Measurements from ENCODE around the gene OTUB2.
A peak's percentile ranks its signal among the peaks of the same experiment; 100 is the strongest.

OTUB2 gene

DNA sequence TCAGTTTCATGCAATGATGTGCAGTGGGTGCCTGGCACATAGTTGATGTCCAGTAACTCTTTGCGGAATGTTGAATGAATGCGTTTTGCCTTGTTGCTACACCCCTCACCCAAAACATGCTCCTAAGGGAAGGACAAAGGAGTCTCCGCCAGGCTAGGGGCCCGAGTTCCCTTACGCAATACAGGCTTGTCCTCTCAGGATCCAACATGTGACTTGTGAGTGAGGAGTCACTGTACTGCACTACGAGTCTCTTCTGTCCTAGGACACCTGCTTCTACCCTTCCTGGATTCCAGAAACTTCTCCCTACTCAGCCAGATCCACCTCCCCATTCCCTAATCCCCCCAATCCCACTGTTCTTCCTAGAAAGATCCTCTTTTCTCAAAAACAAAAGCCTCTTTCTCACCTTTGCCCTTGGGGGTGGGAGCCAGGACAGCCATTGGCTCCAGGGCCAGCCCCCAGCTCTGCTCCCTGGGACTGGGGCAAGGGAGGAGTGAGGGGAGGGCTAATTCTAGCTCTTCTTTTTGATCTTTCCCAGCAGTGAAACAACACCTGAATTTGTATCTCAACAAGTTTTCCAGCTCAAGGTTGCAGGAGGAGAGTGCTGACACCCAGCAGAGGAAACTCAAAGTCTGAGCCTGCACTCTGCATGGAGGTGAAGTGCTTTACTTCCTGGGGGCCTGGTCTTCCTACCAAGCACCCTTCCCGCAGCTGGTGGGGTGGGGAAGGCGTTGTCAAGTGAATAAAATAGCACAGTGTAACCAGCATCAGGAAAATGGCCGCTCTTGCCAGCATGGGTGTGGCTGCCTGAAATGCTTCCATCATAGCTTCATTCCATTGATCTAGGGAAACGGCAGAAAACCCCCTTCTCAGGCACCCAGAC, 3.4 kb upstream of the OTUB2 start:
- no peak for DNase-seq

DNA sequence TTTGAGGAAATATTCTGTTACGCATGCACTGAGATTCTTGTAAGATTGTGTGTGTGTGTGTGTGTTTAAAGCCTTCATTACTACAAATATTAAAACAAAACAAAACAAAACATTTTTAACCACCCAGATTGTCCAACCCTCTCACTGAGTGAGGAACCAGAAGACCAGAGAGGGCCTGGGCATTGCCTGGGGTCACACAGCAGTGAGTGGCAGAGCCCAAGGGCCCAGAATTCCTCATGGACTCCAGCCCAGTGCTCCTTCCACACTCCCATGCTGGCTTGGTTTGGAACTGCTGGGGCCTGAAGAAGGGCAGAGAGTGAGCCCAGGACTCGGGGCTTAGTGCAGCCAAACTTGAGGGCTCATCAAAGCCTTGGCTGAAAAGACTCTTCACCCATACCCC, 1.6 kb upstream of the OTUB2 start:
- no peak for DNase-seq

DNA sequence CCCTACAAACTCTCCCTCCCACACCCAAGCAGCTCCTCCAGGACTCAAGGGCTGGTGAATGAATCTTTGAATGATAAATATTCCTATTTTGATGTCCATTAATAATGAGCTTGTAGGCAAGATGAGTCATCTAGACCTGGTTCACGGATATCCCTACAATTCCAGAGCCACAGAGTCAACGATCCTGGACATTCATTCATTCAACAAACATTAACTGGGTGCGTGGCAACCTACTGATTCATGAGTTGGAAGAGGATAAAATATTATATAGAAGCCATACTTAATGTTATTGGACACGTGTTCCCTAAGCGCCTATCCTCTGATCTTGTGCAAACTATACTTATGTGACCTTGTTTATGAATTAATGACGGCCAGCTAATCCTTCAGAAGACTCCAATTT, 420 bp upstream of the OTUB2 start:
- no peak for DNase-seq

DNA sequence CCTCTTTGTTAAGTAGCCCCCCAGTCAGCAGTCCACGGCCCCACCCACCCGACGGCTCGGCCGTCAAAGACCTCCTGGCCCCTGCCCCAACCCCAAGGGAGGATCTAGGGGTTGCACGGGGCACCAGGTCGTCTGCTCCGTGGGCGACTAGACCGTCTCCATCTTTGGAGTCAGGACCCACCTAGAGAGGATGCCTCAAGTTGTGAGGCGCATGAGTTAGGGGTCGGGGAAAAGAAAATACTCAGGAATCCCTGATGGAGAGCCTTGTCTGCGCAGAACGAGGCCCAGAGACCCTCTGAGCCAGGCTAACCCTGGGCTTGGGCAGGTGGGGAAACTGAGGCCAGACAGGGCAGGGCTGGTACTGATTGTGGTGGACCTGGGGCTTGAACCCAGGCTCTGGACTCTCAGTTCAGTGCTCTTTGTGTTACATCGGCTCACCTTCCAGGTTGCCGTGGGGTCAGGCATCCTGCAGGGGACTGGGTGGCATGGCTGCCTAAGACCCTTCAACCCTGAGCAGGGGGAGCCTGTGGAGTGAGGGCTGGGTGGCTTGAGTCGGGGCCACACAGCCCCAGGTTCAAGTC, 839 bp downstream of the OTUB2 start:
- DNase-seq: no peak

DNA sequence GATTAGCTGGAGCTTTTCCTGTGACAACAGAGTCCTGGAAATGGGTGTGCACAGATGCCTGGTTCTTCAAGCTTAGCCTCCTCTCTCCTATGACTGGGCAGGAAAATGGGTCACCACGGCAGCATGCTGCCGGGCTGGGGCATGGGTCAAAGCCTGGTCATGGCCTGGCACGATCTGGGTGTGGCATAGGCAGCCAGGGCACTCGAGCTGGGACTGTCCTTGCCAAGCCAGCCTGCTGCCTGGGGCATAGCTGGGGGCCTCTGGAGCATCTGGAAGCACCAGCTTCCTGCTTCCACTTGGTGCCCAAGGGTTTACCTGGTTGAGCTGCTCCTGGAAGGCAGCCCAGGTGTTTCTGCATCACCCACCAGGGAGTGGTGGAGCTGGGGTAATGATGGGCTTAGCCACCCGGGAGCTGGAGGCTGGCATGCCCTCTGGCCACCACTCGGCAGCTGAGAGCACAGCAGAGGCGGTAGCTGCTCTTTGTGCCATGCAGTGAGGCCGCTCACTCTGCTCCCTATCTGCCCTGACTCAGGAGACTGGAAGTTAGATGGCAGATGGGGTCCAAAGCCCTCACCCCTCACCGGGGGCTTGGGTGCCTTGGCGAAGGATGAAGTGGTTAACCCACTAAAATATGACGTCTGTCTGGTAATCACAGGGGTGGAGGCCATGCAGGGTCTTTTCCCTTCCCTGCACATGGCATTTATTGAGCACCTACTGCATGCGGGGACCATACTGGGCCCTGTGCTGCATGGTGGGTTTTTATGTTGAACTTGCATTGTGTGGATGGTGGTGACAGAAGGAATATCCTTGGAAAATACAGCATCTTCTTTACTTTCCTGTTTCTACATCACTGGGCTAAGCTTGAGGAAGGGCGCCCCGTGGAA, 1.7 kb downstream of the OTUB2 start:
- no peak for DNase-seq

DNA sequence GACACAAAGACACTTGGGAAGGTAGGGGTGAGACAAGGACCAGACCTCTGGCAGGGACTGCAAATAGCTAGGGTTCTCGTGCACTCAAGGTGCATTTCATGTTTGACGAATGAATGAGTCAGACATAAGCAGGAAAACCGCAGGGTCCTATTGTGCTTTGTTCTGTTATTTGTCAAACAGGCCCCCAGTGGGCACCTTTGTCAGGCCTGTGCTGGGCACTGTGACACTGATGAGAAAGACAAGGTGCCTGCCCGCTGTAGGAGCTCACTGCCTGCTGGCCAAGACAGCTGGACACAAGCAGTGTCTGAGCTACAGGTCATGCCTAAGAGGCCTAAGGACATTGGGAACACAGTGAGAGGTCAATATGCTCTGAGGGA, 2.3 kb downstream of the OTUB2 start:
- no peak for DNase-seq

DNA sequence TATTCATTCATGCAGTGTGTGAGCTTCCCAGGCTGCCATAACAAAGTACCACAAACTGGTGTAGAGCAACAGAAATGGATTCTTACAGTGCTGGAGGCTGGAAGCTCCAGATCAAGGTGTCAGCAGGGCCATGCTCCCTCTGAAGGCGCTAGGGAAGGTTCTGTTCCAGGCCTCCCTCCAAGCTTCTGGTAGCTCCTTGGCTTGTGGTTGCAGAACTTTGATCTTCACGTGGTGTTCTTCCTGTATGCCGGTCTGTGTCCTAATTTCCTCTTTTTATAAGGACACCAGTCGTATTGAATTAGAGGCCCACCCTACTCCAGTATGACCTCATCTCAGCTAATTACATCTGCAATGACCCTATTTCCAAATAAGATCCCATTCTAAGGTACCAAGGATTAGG, 3.1 kb downstream of the OTUB2 start:
- DNase-seq: no peak

DNA sequence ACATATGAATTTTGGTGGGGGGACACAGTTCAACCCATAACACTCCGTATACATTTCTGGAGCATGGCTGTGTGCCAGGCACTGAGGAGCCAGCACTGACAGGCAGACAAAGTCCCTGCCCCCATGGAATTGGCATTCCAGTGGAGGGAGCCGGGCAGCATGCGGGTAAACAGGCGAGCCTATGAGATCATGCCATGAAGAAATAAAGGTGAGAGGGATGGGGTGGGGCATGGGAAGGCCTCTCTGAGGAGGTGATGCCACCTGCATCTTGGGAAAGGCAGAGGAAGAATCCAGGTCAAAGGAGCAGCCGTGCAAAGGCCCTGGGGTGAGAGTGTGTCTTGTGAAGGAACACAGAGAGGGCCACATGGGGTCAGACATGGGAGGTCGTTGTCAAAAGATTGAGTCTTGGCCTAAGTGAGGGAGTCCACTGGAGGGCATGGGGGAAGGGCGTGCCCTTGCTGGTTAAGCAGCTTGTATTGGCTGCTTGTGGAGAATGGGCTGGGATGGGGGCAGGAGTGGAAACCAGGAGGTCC, 3.6 kb downstream of the OTUB2 start:
- no peak for DNase-seq

DNA sequence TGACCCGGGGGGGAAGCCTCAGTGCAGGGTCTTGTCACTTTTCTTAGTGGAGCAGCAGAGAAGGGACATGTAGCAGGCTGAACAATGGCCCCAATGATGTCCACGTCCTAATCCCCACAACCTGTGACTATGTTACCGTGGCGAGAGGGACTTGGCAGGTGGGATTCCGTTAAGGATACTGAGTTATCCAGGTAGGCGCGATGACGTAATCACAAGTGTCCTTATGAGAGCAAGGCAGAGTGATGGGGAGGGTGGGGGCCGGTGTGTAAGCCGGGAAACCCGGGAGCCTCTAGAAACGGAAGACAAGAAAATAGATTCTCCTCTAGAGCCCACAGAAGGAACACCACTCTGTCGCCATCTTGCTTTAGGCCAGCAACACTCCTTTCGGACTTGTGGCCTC, 4.4 kb downstream of the OTUB2 start:
- DNase-seq: no peak

DNA sequence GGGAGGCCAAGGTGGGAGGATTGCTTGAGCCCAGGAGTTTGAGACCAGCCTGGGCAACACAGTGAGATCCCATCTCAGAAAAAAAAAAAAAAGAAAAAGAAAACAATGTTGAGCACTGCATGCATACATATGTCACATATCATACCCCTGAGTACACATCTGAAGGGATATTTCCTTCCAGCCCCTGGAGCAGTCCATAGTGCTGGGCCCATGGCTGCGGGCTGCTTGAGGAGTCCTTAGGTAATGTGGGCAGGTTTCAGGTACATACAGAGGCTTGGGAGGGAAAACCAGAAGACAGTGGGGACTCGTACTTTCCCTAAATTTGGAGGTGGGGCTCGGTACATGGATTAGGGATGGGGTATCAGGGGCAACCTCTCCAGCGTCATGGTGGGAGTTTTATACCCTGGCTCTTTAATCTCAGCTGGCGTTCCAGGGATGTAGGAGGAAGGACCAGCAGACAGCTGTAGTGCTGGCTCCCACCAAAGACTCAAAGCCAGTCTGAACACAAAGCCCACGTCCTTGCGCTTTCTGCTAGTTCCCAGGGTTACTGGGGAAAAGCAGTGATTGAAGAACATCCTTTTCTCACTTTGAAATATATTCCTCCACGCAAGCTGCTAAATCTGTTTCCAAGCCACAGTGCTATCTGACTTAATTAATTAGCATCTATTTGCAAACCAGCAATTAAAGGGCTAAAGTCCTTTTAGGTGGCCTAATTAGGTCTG, 5.2 kb downstream of the OTUB2 start:
- no peak for DNase-seq

DNA sequence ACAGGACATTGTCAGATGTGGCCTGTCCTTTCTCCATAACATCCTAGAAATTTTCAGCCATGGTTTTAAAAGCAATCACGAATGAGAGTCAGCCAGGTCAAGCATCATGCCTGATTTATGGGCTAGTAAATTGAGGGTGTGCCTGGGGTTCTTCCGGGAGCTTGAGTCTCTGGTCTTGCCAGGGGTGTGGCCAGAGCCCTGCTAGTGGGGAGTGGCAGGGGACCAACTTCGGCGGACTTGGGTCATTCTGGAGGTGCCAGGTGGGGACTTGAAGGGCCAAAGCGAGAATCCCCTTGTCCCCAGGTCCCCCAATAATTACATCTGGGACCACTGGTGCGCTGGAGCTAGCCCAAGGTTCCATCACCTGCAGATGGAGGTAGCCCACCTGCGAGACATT, 5.7 kb downstream of the OTUB2 start:
- DNase-seq: no peak

DNA sequence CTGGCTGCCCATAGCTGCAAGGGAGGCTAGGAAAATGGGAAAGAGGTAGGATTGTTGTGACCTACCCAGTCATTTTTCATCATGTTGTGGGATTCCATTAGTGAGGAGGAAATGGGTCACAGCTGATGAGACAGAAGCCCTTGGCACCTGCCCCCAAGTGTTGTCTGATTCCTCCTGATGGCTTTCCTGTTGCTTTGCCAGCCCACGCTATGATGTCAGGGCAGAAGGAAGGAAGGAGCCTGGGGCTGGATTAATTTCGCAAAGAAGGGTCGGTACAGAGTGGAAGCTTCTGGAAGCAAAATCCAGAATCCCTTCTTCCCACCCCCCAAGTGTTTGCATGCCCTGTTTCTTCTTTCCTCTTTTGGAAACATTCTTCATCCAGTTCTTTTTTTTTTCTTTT, 8.7 kb downstream of the OTUB2 start:
- DNase-seq: no peak

DNA sequence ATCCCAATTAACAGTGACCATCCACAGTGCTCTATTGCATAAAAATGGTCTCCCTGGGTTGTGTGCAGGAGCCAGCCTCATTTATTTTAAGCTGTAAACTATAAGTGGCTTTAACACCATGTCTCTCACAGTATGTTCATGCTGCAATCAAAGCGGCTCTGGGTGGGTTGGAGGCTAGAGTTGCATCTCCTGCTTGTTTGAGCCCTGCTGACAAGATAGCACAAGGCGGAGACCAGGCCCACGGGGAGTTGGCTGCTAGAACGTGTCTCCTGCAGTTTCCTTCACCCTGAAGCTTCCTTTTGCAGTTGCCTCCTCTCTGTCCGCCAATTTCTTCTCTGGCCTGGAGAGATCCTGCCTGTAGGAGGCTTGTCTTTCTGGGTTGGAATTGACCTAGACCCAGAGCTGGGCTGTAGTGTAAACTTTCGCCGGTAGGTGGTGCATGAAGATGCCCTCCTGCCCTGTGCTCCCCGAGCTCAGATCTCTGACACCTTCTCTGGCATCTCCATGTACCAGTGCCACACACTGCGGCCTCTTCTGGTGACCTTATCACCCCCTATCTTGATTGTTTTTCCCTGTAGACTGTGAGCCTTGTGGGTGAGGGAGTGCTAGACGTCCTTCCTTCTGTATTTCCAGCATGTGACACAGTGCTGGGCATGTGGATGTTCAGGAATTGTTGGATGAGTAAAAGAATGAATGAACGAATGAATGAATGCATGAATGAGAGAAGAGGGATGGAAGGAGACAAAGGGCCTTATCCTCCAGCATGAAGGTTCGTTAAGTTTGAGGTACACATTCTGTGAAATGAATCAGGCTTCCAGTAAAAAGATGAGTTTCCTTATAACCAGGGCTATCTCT, 10.4 kb downstream of the OTUB2 start:
- peak; percentile 90 for DNase-seq

DNA sequence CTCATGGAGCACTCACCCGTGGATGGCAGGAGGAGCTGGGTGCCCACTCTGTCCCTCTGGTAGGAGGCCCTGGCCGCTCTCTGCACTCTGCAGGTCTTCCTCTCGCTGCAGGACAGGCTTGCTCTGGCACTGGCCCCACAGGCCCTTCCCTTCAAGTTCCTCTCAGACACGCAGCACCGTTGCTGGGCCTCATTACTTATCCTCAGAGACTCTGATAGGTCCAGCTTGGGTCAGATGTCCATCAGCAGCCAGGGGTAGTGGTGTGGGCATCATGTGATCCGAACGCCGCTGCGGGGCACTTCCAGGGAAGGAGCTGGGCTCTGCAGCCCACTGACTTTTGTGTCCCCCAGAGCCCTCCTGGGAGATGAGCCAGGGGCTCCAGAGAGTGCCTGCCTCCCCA, 11.8 kb downstream of the OTUB2 start:
- DNase-seq: no peak

DNA sequence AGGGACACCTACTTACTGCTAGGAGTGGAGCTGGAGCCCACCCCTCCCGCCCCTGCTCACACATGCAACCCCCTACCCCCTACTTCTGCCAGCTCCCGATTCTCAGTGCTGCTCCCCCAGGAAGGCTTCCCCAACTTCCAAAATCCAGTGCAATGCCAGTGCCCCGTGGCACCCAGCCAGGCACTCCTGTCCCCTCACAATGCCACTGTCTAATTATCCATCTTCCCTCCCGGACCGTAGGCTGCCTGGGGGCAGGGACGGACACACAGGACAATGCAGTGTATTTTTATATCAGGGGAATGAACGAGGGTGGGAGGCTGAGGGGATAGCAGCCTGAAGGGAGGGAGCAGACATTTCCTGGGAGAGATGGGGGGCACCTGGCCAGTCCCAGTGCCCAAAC, 12.4 kb downstream of the OTUB2 start:
- DNase-seq: no peak

DNA sequence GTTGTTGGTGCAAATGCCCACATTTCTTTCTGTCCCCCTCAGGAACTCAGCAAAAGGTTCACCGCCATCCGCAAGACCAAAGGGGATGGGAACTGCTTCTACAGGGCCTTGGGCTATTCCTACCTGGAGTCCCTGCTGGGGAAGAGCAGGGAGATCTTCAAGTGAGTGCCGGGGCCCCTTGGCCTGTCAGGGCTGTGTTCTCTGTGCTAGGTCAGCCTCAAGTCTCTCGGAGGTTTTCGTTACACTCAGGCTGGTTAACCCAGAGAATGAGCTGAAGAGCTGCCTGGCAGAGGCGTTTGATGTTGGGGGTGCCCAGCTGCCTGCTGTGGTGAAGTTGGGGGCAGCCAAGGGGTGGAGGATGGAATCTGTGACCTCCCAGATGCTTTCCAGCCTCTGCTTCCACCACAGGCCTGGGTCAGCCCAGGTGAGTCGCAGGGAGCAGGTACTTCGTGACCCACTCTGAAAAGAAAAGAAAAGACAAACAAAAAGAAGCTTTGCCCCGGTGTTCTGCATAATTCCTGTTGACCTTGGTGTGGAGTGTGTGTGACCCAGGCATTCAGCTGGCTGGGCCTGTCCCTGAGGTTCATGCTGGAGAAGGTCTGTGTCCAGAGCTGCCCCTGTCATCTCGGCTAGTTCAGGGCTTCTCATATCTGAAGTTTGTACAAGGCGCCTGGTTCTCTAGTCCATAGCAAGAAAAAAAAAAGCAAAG, 12.9 kb downstream of the OTUB2 start:
- DNase-seq: no peak

DNA sequence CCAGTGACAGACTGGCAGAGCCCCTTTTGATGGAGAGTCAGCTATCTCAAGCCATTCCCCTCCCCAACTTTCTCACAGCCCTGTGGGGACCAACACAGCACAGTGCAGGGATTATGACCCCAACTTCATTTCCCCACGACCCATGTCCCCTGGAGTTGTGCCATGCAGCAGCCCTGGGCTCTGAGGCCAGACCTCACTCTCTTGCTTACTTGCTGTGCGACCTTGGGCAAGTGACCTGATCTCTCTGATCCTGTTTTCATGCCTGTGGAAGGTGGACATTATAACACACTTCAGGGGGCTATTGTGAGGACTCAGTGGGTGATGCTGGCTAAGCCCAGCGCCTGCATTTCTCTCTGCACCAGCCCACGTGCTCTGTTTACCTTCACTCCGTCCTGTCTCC, 14.1 kb downstream of the OTUB2 start:
- no peak for DNase-seq

DNA sequence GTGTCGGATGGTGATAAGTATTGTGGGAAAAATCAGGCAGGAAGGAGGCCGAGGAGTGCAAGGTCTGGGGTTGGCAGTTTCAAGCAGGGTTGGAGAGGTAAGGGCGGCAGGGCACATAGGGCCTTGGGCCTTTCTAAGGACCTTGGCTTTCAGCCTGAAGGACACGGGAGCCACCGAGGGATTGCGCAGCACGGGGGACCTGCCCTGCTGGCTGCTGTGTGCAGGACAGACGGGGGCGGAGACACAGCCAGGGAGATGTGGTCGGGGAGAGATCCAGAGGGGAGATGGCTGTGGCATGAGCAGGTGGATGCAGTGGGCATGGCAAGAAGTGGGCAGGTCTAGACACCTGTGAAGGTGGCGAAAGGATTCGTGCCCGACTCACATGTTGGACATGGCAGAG, 14.7 kb downstream of the OTUB2 start:
- DNase-seq: no peak

DNA sequence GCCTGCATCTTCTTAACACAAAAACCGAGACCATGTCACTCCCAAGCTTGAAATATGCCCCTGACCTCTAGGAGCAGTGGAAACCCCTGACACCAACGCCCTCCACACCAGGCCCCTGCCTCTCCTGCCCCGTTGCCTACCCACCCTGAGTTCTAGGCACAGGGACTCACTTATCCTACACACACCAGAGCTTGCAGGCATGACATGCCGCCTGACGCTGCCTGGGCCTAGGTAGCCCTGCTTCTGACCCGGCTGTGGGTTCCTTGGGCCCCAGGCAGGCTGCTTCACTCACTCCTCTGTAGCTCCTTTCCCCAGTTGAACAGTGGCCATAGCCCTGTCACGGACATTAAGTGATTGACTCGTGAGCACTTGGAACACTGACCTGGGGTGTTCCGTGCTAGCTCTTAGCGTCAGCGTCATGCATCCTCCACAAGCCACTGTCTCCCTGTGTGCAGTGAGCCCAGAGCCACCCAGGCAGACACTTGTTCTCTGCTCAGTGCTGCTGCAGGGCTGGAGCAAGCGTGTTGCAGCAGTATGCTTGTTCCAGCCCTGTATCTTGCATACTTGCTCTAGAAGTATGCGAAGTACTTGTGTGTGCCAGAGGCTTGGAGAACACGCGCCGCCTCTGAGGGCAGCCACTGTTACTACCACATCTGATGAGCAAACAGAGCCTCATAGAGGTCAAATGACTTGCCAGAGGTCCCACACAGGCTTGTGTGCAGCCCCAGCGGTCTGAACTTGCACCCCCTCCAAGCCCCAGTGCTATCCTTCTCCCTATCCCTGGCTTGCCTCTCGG, 15.6 kb downstream of the OTUB2 start:
- no peak for DNase-seq

DNA sequence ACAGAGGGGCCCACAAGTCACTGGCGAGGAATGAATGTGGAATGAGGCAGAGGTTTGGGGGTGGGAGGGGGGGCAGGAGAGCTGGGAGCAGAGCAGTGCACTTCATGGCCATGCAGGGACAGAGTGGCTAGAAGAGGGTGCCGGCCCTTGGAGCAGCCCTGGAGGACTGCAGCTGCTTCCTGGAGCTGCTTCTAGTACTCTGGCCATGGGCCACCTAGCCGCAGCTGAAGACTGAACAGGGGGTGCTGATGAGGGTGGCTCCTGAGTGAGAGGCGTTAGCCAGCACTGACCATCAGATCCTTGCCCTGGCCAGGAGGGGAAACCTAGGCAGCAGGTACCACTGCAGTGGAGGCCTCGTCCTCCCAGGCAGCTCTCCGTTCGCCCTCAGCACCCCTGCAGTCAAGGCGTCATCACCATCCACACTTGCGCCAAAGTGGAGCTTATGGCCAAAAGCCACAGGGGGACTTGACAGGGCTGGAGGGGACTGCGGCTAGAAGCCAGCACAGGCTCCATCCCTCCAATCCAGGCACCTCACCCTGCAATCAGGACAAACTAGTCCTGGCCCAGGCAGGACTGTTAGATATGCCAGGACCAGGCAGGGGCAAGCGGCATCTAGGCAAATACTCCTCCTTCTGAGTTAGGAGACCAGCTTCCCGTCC, 16.4 kb downstream of the OTUB2 start:
- no peak for DNase-seq
